Astrocyte (in vitro differentiated cells and primary cell): ENCODE data around the gene SHANK2. TPM values are rescaled to one million over a fixed set of nuclear protein-coding genes. Genes with fewer than 3 reads are reported as not detected.

ENCODE experiments used
- DNase-seq: peaks from one replicate; pipeline ENCODE4 v3.0.0-alpha.2; 2010; ENCODE audit warnings: low read depth
- FAIRE-seq: peaks from 2 replicates; lab custom pipeline; 2011; peaks lifted over from hg19 to GRCh38; lab: Jason Lieb, UNC
- H2AFZ ChIP-seq: 2 replicates; pipeline ENCODE4 v1.6.0; 2012; ENCODE audit warnings: low read depth, low read length, inconsistent platforms
- H3K27ac ChIP-seq: 2 replicates; pipeline ENCODE4 v1.5.1; 2011; ENCODE audit warnings: low read depth, low read length, inconsistent platforms
- H3K27me3 ChIP-seq: 2 replicates; pipeline ENCODE4 v1.6.0; 2011; ENCODE audit warnings: low read length, inconsistent platforms; ENCODE audit not compliant: insufficient read depth
- H3K36me3 ChIP-seq: 2 replicates; pipeline ENCODE4 v1.5.1; 2011; ENCODE audit warnings: low read length, inconsistent platforms; ENCODE audit not compliant: insufficient read depth
- H3K4me1 ChIP-seq: 2 replicates; pipeline ENCODE4 v1.5.1; 2011; ENCODE audit warnings: low read length, inconsistent platforms; ENCODE audit not compliant: insufficient read depth
- H3K4me2 ChIP-seq: 2 replicates; pipeline ENCODE4 v1.6.0; 2012; ENCODE audit warnings: low read length, inconsistent platforms
- H3K4me3 ChIP-seq: 2 replicates; pipeline ENCODE4 v1.5.1; 2011; ENCODE audit warnings: low read depth, mild to moderate bottlenecking, low read length, inconsistent platforms; ENCODE audit not compliant: insufficient read depth
- H3K79me2 ChIP-seq: 2 replicates; pipeline ENCODE4 v1.6.0; 2012; ENCODE audit warnings: mild to moderate bottlenecking, low read length, inconsistent platforms; ENCODE audit not compliant: insufficient read depth
- H3K9ac ChIP-seq: 2 replicates; pipeline ENCODE4 v1.6.0; 2012; ENCODE audit warnings: mild to moderate bottlenecking, low read length, inconsistent platforms
- H3K9me3 ChIP-seq: 2 replicates; pipeline ENCODE4 v1.5.1; 2012; ENCODE audit warnings: low read depth, mild to moderate bottlenecking, low read length, inconsistent platforms; ENCODE audit not compliant: insufficient read depth
- H4K20me1 ChIP-seq: 2 replicates; pipeline ENCODE4 v1.6.0; 2012; ENCODE audit warnings: low read length, inconsistent platforms; ENCODE audit not compliant: insufficient read depth
- H3K27ac Mint-ChIP-seq: one replicate; pipeline ENCODE4 v1.8.0; 2021; ENCODE audit warnings: mild to moderate bottlenecking, mixed read lengths; ENCODE audit not compliant: unreplicated experiment
- H3K27me3 Mint-ChIP-seq: one replicate; pipeline ENCODE4 v1.8.0; 2021; ENCODE audit warnings: low read depth, mixed read lengths; ENCODE audit not compliant: unreplicated experiment
- H3K36me3 Mint-ChIP-seq: one replicate; pipeline ENCODE4 v1.8.0; 2021; ENCODE audit warnings: low read depth, mixed read lengths; ENCODE audit not compliant: unreplicated experiment
- H3K4me1 Mint-ChIP-seq: one replicate; pipeline ENCODE4 v1.8.0; 2021; ENCODE audit warnings: low read depth, mixed read lengths; ENCODE audit not compliant: unreplicated experiment
- H3K4me3 Mint-ChIP-seq: one replicate; pipeline ENCODE4 v1.8.0; 2021; ENCODE audit warnings: mild to moderate bottlenecking, moderate library complexity, mixed read lengths; ENCODE audit not compliant: unreplicated experiment
- H3K9me3 Mint-ChIP-seq: one replicate; pipeline ENCODE4 v1.8.0; 2021; ENCODE audit warnings: mild to moderate bottlenecking, mixed read lengths; ENCODE audit not compliant: unreplicated experiment
- EZH2 ChIP-seq: IDR thresholded peaks from 2 replicates; pipeline ENCODE4 v1.6.1; 2012; ENCODE audit warnings: mild to moderate bottlenecking, low read length, inconsistent platforms; ENCODE audit not compliant: insufficient read depth
- total RNA-seq: library from RNA; stranded (reverse); gene quantifications from 2 replicates; pipeline ENCODE4 v1.2.1, GENCODE V29; 2021
- TF ChIP-seq, protein P1 (sequence below): IDR thresholded peaks from 2 replicates; pipeline ENCODE4 v1.5.1; 2011; ENCODE audit warnings: low read depth, mild to moderate bottlenecking, inconsistent platforms, low read length, moderate library complexity; ENCODE audit not compliant: insufficient read depth

Gene SHANK2
- total RNA-seq, 1 donor from 2014 or later = 10.1 TPM

DNA sequence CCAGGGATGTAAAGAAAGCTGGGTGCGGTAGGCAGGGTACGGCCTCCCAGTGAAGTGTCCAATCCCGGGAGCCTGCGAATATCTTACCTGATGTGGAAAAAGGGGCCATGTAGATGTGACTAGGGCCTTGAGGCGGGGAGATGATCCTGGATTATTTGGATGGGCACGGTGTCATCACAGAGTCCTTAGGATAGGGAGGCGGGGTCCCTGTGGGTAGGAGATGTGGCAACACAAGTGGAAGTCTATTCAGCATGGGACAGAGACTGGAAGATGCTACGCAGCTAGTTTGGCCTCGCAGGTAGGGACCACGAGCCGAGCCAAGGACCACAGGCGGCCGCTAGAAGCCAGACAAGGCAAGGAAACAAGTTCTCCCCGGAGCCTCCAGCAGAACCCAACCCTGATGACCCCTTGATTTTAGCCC lies 46.4 kb upstream of the SHANK2 start:
- Mint-ChIP-seq H3K4me3 (peak overlapping the region; percentile 51), H3K27ac (peak overlapping the region; percentile 97), H3K9me3 (peaks cover 6% of the 10 kb centered on the region), H3K4me1 (peaks cover 13% of the 10 kb centered on the region), H3K36me3 (no peaks in the 10 kb centered on the region), H3K27me3 (peaks cover 28% of the 10 kb centered on the region)
- Histone ChIP-seq H4K20me1 (no peaks in the 10 kb centered on the region), H2AFZ (no peak overlapping the region), H3K4me1 (peaks cover 15% of the 10 kb centered on the region), H3K27ac (peak overlapping the region; percentile 82), H3K9ac (peak overlapping the region; percentile 73), H3K4me3 (no peak overlapping the region), H3K9me3 (peaks cover 2% of the 10 kb centered on the region), H3K36me3 (no peaks in the 10 kb centered on the region), H3K27me3 (peaks cover 6% of the 10 kb centered on the region), H3K4me2 (peak overlapping the region; percentile 82), H3K79me2 (no peaks in the 10 kb centered on the region)
- FAIRE-seq = no peak
- no peak for DNase-seq
- TF ChIP-seq, protein P1, sequence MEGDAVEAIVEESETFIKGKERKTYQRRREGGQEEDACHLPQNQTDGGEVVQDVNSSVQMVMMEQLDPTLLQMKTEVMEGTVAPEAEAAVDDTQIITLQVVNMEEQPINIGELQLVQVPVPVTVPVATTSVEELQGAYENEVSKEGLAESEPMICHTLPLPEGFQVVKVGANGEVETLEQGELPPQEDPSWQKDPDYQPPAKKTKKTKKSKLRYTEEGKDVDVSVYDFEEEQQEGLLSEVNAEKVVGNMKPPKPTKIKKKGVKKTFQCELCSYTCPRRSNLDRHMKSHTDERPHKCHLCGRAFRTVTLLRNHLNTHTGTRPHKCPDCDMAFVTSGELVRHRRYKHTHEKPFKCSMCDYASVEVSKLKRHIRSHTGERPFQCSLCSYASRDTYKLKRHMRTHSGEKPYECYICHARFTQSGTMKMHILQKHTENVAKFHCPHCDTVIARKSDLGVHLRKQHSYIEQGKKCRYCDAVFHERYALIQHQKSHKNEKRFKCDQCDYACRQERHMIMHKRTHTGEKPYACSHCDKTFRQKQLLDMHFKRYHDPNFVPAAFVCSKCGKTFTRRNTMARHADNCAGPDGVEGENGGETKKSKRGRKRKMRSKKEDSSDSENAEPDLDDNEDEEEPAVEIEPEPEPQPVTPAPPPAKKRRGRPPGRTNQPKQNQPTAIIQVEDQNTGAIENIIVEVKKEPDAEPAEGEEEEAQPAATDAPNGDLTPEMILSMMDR = no peak
- no peak for TF ChIP-seq EZH2

DNA sequence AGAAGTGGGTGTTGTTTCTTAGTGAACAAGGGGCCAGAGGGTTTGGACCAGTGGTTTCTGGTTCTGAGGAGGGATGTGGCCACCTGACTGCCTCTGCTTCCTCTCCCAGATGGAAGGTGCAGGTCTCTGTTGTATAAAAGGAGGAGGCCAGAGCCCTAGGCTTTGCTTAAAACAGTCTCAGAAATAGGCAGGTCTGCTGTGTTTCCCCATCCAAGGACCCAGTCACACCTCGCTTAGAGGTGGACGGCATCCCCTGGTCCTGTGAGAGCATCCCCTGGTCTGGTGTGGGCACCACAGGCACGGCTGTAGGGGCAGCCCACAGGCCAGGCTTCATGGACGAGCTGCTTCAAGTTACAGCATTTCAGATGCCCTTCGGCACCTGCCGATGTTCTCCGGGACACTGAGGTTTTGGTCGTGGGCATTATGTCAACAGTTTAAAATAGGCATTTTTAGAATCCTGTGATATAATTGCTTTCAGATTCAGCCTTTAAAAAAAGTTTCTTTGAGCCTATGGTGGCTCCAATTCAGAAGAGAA lies 45.7 kb upstream of the SHANK2 start:
- H3K36me3 Mint-ChIP-seq = no peaks in the 10 kb centered on the region
- H3K9ac ChIP-seq = peak overlapping the region; percentile 73
- H3K9me3 Mint-ChIP-seq = peaks cover 6% of the 10 kb centered on the region
- H3K4me1 Mint-ChIP-seq = peaks cover 13% of the 10 kb centered on the region
- no peaks in the 10 kb centered on the region for H3K79me2 ChIP-seq
- H3K27ac Mint-ChIP-seq = peak overlapping the region; percentile 97
- H3K27ac ChIP-seq = no peak overlapping the region
- H3K4me3 ChIP-seq = no peak overlapping the region
- no peak overlapping the region for H2AFZ ChIP-seq
- no peak for TF ChIP-seq EZH2
- TF ChIP-seq, protein P1 = no peak
- FAIRE-seq (no peak), DNase-seq (no peak)
- H3K4me2 ChIP-seq = no peak overlapping the region
- no peak overlapping the region for H3K4me3 Mint-ChIP-seq
- peaks cover 22% of the 10 kb centered on the region for H3K27me3 Mint-ChIP-seq
- H3K36me3 ChIP-seq = no peaks in the 10 kb centered on the region
- peaks cover 6% of the 10 kb centered on the region for H3K27me3 ChIP-seq
- H3K4me1 ChIP-seq = peaks cover 15% of the 10 kb centered on the region
- H3K9me3 ChIP-seq = peaks cover 2% of the 10 kb centered on the region
- H4K20me1 ChIP-seq = no peaks in the 10 kb centered on the region

DNA sequence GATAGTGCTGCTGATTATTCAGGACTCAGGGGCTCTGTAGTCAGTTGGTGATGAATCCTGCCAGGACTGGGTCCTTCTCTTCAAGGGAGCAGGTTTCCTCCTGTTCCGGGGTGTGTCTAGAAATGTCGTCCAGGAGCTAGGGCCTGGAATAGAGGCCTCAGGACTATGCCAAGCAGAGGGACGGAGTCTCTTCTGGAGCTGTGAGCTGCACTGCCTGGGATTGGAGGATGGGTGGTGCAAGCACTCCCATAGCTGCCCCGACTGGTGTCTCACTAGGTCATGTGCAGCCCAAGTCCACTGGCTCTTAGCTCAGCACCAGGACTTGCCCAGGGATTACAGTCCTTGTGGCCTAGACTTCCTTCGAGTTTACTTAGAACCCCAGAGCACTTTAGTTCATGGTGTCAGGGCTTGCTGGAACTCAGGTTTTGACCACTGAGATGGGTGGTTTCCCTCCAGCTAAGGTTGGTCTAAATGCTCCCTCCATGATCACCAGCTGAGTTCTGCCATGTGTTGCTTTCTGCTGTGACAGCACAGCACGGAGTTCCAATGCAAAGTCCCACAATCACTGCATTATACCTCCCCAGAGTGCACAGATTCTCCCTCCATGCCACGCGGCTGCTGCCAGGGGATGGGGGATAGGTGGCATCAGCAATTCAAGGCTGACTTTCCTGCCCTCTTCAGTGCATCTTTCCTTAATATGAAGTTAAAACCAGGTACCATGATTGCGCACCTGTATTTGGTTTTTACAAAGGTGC lies 42.6 kb upstream of the SHANK2 start:
- DNase-seq = no peak
- peaks cover 11% of the 10 kb centered on the region for H3K4me1 Mint-ChIP-seq
- no peaks in the 10 kb centered on the region for H4K20me1 ChIP-seq
- H3K4me2 ChIP-seq = no peak overlapping the region
- H3K79me2 ChIP-seq = no peaks in the 10 kb centered on the region
- peaks cover 2% of the 10 kb centered on the region for H3K9me3 ChIP-seq
- H3K4me3 Mint-ChIP-seq = no peak overlapping the region
- peaks cover 3% of the 10 kb centered on the region for H3K27me3 ChIP-seq
- no peaks in the 10 kb centered on the region for H3K36me3 Mint-ChIP-seq
- no peak overlapping the region for H3K4me3 ChIP-seq
- no peaks in the 10 kb centered on the region for H3K36me3 ChIP-seq
- TF ChIP-seq EZH2 = no peak
- TF ChIP-seq, protein P1 = no peak
- no peak overlapping the region for H2AFZ ChIP-seq
- H3K9me3 Mint-ChIP-seq = peaks cover 11% of the 10 kb centered on the region
- H3K9ac ChIP-seq = no peak overlapping the region
- H3K27ac ChIP-seq = no peak overlapping the region
- peaks cover 8% of the 10 kb centered on the region for H3K27me3 Mint-ChIP-seq
- no peak for FAIRE-seq
- H3K27ac Mint-ChIP-seq = no peak overlapping the region
- H3K4me1 ChIP-seq = peaks cover 15% of the 10 kb centered on the region
